Neural progenitor cell (in vitro differentiated cells): ENCODE measurements around the gene UGT1A3.

ENCODE experiments used
- CTCF ChIP-seq: fragments of 200-600 bp; sonication (generic); IDR thresholded peaks from 2 replicates; pipeline ENCODE4 v1.5.1; 2017; ENCODE audit warnings: antibody characterized with exemption, mild to moderate bottlenecking
- EZH2 ChIP-seq: fragments of 200-600 bp; sonication (generic); IDR thresholded peaks from 2 replicates; pipeline ENCODE4 v1.6.1; 2017; ENCODE audit warnings: antibody characterized with exemption, mild to moderate bottlenecking, moderate library complexity

- no peak for TF ChIP-seq CTCF
- TF ChIP-seq EZH2: no peak
Measured at GRCh38 chr2:233793465-233794127, 64.8 kb downstream of the UGT1A3 start.
